PC-3 (cell line): ENCODE results near the gene USF2. TPM values are rescaled to one million over a fixed set of nuclear protein-coding genes. Genes with fewer than 3 reads are reported as not detected.

ENCODE experiments used
- ATAC-seq: fragments of 200-7000 bp; cut with Tn5 transposase; 2 replicates; pipeline ENCODE4 v1.9.1; 2020; ENCODE audit warnings: mild to moderate bottlenecking, moderate library complexity
- BruUV-seq: library from RNA; stranded (reverse); fragments of 400-500 nt; replicated peaks from 2 replicates; lab custom pipeline; 2021; lab: Mats Ljungman, UMichigan
- CTCF ChIA-PET: fragments of 300-600 bp; sonication (Branson Sonifier 250); formaldehyde crosslinking; loops from one replicate; lab custom pipeline; 2022; ENCODE audit warnings: antibody characterized with exemption; lab: Charles Lee
- POLR2A ChIA-PET: fragments of 300-600 bp; sonication (Branson Sonifier 250); formaldehyde crosslinking; loops from one replicate; lab custom pipeline; 2022; ENCODE audit warnings: antibody characterized with exemption; ENCODE audit not compliant: unreplicated experiment; lab: Charles Lee
- DNase-seq: peaks from one replicate; pipeline ENCODE4 v3.0.0-alpha.2; 2015
- H2AFZ ChIP-seq: fragments of 300-600 bp; sonication (generic); 2 replicates; pipeline ENCODE4 v1.6.0; 2016; ENCODE audit warnings: antibody characterized with exemption, low read length
- H3F3A ChIP-seq: fragments of 300-600 bp; sonication (generic); one replicate; pipeline ENCODE4 v1.6.0; 2017; ENCODE audit warnings: antibody characterized with exemption, low read length, control low read depth, mild to moderate bottlenecking; ENCODE audit not compliant: unreplicated experiment
- H3K27ac ChIP-seq: fragments of 300-600 bp; sonication (generic); 2 replicates; pipeline ENCODE4 v1.5.1; 2016; ENCODE audit warnings: mild to moderate bottlenecking, low read length
- H3K27me3 ChIP-seq: fragments of 300-600 bp; sonication (generic); 2 replicates; pipeline ENCODE4 v1.6.1; 2016; ENCODE audit warnings: low read length, mixed read lengths
- H3K36me3 ChIP-seq: fragments of 300-600 bp; sonication (generic); 2 replicates; pipeline ENCODE4 v1.6.1; 2016; ENCODE audit warnings: low read depth, mixed run types, low read length, mixed read lengths
- H3K4me1 ChIP-seq: fragments of 300-600 bp; sonication (generic); 2 replicates; pipeline ENCODE4 v1.5.1; 2016; ENCODE audit warnings: low read length; ENCODE audit not compliant: insufficient read depth
- H3K4me2 ChIP-seq: fragments of 300-600 bp; sonication (generic); 2 replicates; pipeline ENCODE4 v1.6.0; 2016; ENCODE audit warnings: low read length
- H3K4me3 ChIP-seq: fragments of 300-600 bp; sonication (generic); 2 replicates; pipeline ENCODE4 v1.5.1; 2016; ENCODE audit warnings: mild to moderate bottlenecking, low read length, mixed read lengths
- H3K79me2 ChIP-seq: fragments of 300-600 bp; sonication (generic); 2 replicates; pipeline ENCODE4 v1.6.1; 2017; ENCODE audit warnings: low read length, mixed read lengths
- H3K9ac ChIP-seq: fragments of 300-600 bp; sonication (generic); 2 replicates; pipeline ENCODE4 v1.6.0; 2016; ENCODE audit warnings: mild to moderate bottlenecking, low read length
- H3K9me2 ChIP-seq: fragments of 300-600 bp; sonication (generic); replicated peaks from 2 replicates; pipeline ENCODE4 v1.6.1; 2016; ENCODE audit warnings: mixed run types, low read length, mixed read lengths
- H3K9me3 ChIP-seq: fragments of 300-600 bp; sonication (generic); 2 replicates; pipeline ENCODE4 v1.6.1; 2016; ENCODE audit warnings: low read length, mixed read lengths
- H4K20me1 ChIP-seq: fragments of 300-600 bp; sonication (generic); 2 replicates; pipeline ENCODE4 v1.6.1; 2016; ENCODE audit warnings: low read length, mixed read lengths
- EZH2 ChIP-seq: fragments of 300-600 bp; sonication (generic); IDR thresholded peaks from one replicate; pipeline ENCODE4 v1.6.1; 2017; ENCODE audit warnings: antibody characterized with exemption, mild to moderate bottlenecking, low read length; ENCODE audit not compliant: unreplicated experiment
- EZH2phosphoT487 ChIP-seq: fragments of 300-600 bp; sonication (generic); IDR thresholded peaks from 2 replicates; pipeline ENCODE4 v1.6.1; 2018; ENCODE audit warnings: mild to moderate bottlenecking, antibody characterized with exemption, low read length, borderline replicate concordance
- intact Hi-C: fragments of 100-400 bp; cut with micrococcal nuclease; formaldehyde crosslinking; loops from 2 replicates; pipeline ENCODE4 v1.9.0; 2023
- total RNA-seq: library from RNA; depleted of rRNA; stranded (reverse); fragments of >200 nt; gene quantifications from 2 replicates; pipeline ENCODE4 v1.2.3, GENCODE V29; 2014
- TF ChIP-seq, protein P1 (sequence below): fragments of 300-600 bp; sonication (generic); conservative IDR thresholded peaks from 2 replicates; pipeline ENCODE4 v1.5.1; 2017; ENCODE audit warnings: antibody characterized with exemption, low read depth, mild to moderate bottlenecking, low read length

Gene USF2
- total RNA-seq, 1 experiment from 2014 or later, result 102 TPM

DNA sequence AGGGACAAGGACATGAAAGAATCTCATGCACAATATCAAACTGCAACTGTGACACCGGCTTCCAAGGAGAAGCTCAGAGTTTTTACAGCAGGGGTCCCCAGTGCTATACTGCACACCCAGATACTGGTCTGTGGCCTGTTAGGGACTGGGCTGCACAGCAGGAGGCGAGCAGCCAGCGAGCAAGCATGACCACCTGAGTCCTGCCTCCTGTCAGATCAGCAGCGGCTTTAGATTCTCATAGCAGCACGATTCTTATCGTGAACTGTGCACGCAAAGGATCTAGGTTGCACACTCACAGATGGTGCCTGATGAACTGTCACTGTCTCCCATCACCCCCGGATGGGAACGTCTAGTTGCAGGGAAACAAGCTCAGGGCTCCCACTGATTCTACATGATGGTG is 47.1 kb downstream of the USF2 start:
- no peaks in the 10 kb centered on the region for H3K27me3 ChIP-seq
- H3F3A ChIP-seq, result no peaks in the 10 kb centered on the region
- no peaks in the 10 kb centered on the region for H3K9me2 ChIP-seq
- H4K20me1 ChIP-seq, result no peaks in the 10 kb centered on the region
- H3K9me3 ChIP-seq, result no peaks in the 10 kb centered on the region
- H3K36me3 ChIP-seq, result no peaks in the 10 kb centered on the region
- no peak overlapping the region for H3K27ac ChIP-seq
- CTCF ChIA-PET, result interaction anchor here (0.5 kb wide), 1 partner anchor 21 kb away, joined by 4 read pairs; no protein-coding TSS in a partner anchor
- no peaks in the 10 kb centered on the region for H3K79me2 ChIP-seq
- no peak overlapping the region for H2AFZ ChIP-seq
- TF ChIP-seq EZH2phosphoT487 (no peak), EZH2 (no peak)
- TF ChIP-seq, protein P1, sequence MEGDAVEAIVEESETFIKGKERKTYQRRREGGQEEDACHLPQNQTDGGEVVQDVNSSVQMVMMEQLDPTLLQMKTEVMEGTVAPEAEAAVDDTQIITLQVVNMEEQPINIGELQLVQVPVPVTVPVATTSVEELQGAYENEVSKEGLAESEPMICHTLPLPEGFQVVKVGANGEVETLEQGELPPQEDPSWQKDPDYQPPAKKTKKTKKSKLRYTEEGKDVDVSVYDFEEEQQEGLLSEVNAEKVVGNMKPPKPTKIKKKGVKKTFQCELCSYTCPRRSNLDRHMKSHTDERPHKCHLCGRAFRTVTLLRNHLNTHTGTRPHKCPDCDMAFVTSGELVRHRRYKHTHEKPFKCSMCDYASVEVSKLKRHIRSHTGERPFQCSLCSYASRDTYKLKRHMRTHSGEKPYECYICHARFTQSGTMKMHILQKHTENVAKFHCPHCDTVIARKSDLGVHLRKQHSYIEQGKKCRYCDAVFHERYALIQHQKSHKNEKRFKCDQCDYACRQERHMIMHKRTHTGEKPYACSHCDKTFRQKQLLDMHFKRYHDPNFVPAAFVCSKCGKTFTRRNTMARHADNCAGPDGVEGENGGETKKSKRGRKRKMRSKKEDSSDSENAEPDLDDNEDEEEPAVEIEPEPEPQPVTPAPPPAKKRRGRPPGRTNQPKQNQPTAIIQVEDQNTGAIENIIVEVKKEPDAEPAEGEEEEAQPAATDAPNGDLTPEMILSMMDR, result no peak
- no peak for DNase-seq
- H3K4me1 ChIP-seq, result peaks cover 13% of the 10 kb centered on the region
- no TSS peak for BruUV-seq
- intact Hi-C loops, result no loop called here
- POLR2A ChIA-PET, result no interaction called here
- no peak overlapping the region for H3K9ac ChIP-seq
- no peak for ATAC-seq
- H3K4me2 ChIP-seq, result no peak overlapping the region
- H3K4me3 ChIP-seq, result no peak overlapping the region

DNA sequence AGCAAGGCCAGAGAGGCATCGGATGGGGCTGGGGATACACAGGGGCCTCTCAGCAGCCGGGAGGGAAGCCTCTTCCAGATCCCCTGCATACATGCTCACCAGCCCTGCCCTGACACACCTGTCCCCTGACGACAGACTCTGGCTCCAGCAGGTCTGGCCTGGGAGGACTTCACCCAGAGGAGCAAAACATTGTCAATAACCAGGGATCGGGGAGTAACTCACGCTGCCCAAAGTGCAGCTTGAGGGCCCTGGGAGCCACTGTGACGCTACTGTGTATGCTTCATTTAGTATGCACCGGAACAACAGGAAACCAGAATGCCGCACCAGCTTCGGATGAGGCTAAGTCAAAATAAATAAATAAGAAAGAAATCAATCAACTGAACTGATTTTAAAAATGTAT is 47.8 kb downstream of the USF2 start:
- no TSS peak for BruUV-seq
- Histone ChIP-seq H3K27ac (no peak overlapping the region), H3K4me1 (peaks cover 13% of the 10 kb centered on the region), H3K79me2 (no peaks in the 10 kb centered on the region), H4K20me1 (no peaks in the 10 kb centered on the region), H3K9me2 (no peaks in the 10 kb centered on the region), H3K9me3 (no peaks in the 10 kb centered on the region), H3K27me3 (no peaks in the 10 kb centered on the region), H3K9ac (no peak overlapping the region), H3K36me3 (no peaks in the 10 kb centered on the region), H3K4me3 (no peak overlapping the region), H2AFZ (no peak overlapping the region), H3K4me2 (no peak overlapping the region), H3F3A (no peaks in the 10 kb centered on the region)
- ChIA-PET POLR2A (no interaction called here), CTCF (interaction anchor here (0.5 kb wide), 1 partner anchor 21 kb away, joined by 4 read pairs; no protein-coding TSS in a partner anchor)
- no peak for DNase-seq
- no peak for ATAC-seq
- TF ChIP-seq EZH2 (no peak), EZH2phosphoT487 (no peak)
- TF ChIP-seq, protein P1, result no peak
- intact Hi-C loops, result no loop called here

DNA sequence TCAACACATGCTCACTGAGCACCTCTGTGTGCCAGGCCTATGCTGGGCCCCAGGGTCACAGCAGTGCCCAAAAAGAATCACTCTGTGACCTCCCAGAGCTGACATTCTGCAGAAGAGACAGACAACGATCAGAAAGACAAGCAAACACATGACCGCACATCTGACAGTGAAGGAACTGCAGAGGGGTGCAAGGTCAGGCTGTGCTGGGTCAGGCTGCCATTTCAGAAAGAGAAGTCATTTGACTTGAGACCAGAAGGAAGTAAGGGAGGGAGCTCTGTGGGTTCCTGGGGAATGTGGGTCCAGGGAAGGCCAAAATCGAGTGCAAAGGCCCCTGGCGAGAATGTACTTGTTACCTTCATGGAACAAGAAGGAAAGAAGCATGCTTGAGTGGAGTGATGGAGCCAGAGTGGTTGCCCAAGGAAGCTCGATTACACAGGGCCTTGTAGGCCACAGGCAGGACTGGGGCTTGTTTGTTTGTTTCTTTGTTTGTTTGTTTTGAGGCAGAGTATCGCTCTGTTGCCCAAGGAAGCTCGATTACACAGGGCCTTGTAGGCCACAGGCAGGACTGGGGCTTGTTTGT is 48.8 kb downstream of the USF2 start:
- DNase-seq, result no peak
- Histone ChIP-seq H3K4me2 (no peak overlapping the region), H3K9me2 (no peaks in the 10 kb centered on the region), H3K4me1 (peaks cover 13% of the 10 kb centered on the region), H3F3A (no peaks in the 10 kb centered on the region), H2AFZ (no peak overlapping the region), H3K4me3 (no peak overlapping the region), H4K20me1 (no peaks in the 10 kb centered on the region), H3K79me2 (no peaks in the 10 kb centered on the region), H3K9me3 (no peaks in the 10 kb centered on the region), H3K9ac (no peak overlapping the region), H3K27me3 (no peaks in the 10 kb centered on the region), H3K36me3 (no peaks in the 10 kb centered on the region), H3K27ac (no peak overlapping the region)
- CTCF ChIA-PET, result no interaction called here
- POLR2A ChIA-PET, result no interaction called here
- ATAC-seq, result no peak
- BruUV-seq, result no TSS peak
- intact Hi-C loops, result no loop called here
- TF ChIP-seq EZH2phosphoT487, result no peak
- TF ChIP-seq, protein P1, result no peak
- TF ChIP-seq EZH2, result no peak
